Measurements from ENCODE around the gene MAST4.
"Not testable (repeated sequence)": the region's sequence is repeated elsewhere in the genome, so short reads cannot be mapped to it uniquely, and the experiment has no call there.

MAST4 gene

DNA sequence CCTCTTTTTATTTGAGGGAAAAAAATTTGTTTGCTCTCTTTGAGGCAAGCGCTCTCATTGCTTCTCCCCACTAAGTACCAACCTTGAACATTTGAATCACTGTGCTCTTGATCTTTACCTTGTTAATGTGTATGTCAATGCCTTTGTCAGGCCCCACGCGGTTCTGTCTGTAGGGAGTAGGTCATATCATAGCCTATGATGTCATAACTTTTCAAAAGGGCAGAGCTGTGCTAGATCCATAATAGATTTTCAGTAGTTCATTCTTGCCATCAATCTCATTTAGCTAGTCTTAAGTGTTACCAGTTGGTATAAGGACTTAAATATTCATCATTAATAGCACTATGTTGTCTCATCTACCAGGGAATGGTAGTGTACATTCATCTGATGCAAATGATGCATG is 56.6 kb downstream of the MAST4 start:
- DNase-seq = no peak

DNA sequence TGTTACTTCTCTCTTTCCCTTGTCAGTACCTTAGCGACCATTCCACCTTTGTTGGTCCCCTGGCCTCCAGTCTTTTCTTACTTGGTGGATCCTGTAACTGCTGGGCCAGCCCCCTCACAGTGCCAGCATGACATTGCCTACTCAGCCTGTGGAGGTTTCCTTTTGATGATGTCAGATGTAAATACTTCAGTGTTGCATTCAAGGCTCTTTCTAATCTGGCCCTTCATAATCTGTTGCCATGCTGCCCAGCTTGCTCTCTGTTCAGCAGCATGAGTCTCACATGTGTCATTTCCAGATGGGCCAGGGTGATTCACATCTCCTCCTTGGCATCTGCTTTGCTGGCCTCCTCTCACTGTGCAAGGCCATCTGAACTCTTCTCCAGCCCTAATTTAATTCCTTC is 57.1 kb downstream of the MAST4 start:
- no peak for DNase-seq

DNA sequence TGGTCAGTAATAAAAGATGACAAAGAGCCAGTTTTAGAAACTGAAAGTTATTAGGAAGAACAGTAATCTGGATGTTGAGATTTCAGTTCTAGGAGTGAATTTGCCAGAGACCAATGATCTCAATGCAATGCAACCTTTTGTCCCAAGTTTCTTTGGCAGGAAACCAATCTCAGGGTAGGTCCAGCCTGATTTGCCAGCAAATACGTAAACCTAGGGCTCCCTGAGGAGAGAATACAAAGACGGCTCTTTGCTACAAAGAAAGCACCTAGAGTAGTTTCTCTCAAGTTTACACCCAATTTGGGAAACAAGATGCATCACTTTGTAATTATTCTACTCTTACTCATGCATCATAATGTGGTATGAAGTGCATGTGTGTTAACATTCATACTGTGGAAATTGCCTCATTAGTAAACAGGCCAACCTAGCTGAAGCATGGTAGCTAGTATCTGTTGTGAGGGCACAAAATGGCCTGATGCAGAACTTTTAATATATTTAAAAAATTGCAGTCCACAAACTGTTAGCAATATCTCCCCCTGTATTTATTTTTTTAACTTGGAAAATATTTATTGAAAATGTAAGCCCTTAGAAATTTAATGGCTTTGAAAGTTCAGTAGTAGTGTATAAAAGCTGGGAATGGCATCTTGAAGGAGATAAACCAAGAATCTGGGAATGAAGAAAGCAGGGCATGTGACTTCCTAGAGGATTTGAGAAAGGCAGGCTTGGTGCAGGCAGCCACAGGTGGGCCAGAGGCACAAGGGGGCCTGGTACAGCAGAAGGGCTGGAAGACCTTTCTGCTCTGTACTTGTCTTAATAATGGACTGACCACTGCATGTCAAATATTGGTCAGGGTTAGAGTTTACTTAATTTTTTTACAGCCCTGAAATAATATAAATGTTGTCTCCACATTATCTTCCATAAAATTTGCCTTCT is 59.5 kb downstream of the MAST4 start:
- no peak for DNase-seq

DNA sequence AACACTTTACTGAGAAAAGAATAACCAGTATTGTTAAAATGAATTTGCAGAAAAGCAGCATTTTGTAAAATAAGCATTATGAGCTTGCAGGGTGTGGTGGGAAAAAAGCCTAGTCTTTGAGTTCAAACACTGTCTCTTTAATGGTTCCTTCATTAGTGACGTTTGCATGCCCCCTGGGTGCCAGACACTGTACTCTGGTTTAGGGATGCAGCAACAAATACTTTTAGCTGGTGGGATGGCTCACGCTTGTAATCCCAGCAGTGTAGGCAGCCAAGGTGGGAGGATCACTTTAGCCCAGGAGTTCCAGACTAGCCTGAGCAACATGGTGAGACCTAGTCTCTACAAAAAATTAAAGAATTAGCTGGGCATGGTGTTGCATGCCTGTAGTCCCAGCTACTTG is 62.3 kb downstream of the MAST4 start:
- DNase-seq = no peak

DNA sequence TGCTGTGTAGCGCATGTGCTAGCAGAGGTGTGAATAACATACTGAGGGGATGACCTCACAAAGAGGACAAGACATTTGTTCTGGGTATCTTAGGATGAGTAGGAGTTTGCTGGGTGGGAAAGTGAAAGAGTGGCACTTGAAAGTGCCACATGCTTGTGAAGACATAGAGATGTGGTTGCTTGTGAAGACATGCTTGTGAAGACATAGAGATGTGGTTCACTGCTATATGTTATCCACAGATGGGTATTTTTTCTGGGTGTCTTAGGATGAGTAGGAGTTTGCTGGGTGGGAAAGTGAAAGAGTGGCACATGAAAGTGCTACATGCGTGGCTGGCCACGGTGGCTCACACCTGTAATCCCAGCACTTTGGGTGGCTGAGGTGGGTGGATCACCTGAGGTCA is 63.6 kb downstream of the MAST4 start:
- DNase-seq = no peak

DNA sequence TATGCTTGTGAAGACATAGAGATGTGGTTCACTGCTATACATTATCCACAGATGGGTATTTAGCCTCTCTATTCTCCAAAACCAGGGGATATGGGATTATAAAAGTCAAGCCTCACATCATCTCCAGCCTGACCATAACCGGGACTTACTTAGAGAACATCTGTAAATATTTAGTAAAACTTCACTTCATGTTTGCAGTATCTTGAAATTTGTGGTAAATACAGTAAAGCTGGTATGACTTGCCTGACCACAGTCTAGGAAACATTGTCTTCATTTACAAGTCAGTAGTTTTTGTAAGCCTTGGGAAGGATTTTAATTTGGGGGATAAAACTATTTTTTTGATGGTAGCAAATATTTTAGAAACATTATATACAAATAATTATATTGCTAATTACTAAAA is 64.2 kb downstream of the MAST4 start:
- no peak for DNase-seq

DNA sequence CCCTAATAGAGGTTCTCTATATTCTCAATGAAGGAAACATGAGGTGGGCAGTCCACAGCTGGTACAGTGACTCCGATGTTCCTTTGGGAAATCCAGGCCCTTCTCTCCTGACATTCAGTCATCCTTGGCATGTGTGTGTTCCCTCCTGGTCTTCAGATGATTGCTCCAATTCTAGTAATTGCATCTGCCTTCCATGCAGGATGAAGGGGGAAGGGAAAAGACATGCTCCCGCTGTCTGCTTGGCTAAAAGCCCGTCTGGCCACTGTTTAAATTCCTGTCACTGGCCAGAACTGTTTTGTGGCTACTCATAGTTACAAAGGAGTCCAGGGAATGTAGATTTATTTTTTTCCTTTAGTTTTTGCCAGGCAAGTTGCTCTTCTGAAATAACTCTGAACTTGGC is 65.0 kb downstream of the MAST4 start:
- DNase-seq = no peak

DNA sequence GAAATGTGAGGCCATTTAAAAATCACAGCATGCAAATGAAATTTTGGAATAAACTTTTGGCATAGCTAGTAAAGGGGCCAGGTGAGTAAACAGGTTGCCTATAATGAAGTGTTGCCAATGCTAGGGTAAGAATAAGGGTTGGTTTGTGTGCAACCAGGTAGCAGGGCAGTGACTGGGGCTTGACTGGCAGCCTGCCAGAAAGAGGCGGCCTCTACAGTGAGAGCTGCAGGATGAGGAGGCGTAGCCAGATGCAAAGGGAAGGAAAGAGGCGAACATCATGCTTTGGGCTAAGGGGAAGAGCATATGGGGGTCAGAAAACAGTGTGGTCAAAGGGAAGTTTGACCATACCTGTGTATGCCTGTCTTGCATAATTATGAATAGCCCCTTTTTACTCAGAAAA is 70.6 kb downstream of the MAST4 start:
- DNase-seq = no peak

DNA sequence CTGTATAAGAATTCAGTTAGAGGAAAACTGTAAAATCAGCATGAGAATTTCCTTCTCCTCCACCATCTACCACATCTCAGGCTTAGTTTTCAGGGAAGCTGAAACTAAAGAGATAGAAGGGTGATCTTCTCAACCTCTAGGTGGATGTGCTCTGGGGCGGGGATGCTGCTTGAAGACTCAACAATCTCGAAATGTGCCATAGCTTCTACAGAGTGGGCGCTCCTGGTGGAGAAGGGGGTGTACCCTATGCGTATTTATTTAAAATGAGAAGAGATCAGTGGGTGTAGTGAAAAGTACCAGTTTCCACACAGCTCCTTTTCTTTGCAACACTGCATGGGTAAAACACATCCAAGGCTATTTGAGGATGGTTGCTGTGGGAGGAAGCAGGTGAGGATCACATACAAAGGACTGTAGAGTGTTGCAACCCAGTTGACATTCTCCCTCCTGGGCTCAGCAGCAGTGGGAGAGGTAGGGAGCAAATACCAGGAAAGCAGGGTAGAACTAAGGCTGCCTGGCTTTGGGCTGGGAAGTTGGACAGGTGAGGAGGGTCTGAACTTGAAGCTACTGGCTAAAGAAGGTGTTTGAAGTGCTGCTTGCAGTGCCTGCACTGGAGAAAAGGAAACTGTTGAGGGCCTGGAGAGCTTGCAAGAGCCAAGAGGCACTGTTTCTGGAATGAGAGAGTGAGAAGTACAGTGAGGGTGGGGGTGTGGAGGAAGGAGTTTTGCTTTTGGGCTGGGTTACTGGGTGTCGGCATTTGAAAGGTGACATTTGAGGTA is 73.1 kb downstream of the MAST4 start:
- DNase-seq = no peak

DNA sequence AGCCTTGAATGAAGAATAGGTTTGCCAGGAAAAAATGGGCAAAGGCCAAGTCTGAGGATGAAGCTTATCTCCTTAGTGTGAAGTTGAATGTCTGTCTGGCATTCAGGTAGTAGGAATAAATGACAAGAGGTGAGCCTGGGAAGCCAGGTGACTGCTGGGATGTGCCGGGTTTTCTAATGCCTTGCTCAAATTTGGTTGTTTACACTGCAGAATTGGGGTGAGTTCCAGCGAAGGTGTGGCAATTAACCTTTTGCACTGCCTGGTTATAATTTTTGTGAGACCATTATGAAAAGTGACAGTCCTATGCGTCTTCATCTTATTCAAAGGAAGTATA is 73.6 kb downstream of the MAST4 start:
- no peak for DNase-seq

DNA sequence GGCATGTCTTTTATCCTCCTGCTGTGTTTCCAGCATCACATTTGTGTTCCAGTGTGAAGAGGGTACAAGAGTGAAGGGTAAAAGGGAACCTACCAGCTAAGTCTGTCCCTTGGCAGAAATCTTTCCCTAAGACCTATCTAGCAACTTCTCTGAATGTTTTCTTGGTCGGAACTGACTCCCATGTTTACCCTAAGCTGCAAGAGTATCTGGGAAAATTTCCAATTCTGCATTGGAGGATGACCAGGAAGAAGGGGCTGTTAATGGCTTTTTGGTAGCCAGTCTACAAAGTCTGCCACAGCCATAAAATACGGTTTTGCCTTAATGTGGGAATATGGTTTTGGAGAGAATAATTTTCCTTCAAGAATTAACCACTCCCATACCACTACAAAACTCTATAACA is 75.1 kb downstream of the MAST4 start:
- no peak for DNase-seq

DNA sequence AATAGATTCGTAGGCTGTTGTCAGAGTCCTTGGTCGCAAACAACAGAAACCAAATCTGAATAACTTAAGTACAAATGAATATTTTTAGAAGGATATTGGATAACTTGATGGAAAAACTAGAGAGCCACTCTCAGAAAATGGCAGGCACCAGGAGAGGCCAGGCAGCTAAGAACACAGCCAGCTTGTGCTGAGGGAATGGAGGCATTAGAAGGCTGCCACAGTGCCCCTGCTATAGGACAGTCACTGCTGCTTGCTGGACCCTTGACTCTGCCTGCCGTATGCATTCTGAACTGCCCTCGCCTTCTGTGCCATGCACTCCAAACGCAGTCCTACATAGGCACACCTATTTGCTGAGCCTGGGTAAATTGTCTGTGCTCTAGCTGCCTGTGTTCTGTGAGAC is 78.6 kb downstream of the MAST4 start:
- no peak for DNase-seq

DNA sequence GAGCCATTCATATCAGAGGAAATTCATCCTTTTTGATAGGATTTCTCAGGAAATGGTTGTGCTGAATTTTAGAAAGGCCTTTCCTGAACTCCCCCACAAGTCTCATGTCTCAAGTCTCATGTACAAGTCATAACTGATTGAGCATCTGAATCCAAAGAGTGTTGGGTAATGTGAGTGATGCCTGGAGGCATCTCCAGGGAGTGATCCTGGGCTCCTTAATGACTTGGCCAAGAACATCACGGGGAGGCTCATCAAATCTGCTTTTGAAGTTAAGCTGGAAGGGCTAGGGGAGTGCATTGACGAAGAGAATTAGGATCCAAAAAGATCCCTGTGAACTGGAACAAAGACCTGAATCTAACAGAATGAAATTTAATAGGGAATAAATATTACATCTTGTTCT is 79.2 kb downstream of the MAST4 start:
- DNase-seq = no peak

DNA sequence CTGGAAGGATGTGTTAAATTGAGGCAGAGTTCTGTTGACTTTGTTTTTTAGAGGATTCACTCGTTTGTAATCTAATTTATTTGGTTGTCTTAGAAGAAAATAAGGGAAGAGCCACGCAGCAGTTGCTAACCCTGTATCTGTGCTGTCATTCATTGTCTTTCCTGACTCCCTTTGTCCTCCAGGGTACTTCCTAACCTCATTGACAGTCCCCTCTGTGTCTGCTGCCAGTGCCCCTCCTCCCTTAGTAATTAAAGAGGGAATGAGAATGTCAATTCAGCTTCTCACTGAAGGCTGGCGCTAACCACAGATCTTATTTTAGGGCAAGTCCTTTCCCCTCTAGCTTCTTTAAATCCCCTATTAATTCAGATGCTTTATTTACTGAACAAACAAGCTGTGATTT is 84.0 kb downstream of the MAST4 start:
- no peak for DNase-seq

DNA sequence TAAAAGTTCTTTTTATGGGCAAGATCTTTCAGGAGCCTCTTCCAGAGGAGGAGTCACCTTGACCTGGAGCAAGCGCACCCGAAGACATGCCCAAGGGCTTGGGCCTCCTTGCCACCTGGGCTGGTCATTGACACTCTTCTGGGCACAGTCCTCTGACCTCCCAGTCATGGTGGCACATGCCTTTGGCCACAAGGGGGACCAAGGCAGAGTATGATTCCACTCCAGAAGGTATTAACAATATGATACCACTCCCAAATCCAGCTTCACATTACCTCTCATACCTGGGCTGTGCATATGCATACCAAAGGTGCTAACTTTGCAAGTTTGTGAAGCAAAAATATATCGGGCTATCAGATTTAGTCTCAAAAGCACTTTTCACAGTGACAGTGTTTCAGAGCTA is 84.6 kb downstream of the MAST4 start:
- no peak for DNase-seq

DNA sequence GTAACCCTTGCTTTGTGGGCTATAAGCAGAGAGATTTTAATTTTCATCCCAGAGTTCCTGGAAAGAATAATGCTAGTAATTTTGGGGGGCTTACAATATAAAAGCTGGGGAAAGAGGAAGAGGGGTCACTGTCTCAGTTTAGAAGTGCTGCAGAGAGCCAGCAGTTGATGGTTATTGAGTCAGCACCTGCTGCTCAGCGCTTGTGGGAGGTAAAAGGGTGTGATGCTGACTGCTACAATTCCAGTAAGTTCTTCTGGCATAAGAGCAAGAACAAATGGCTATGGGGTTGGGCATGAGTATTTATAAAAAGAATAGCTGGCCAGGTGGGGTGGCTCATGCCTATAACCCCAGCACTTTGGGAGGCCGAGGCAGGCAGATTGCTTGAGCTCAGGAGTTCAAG is 88.5 kb downstream of the MAST4 start:
- no peak for DNase-seq

DNA sequence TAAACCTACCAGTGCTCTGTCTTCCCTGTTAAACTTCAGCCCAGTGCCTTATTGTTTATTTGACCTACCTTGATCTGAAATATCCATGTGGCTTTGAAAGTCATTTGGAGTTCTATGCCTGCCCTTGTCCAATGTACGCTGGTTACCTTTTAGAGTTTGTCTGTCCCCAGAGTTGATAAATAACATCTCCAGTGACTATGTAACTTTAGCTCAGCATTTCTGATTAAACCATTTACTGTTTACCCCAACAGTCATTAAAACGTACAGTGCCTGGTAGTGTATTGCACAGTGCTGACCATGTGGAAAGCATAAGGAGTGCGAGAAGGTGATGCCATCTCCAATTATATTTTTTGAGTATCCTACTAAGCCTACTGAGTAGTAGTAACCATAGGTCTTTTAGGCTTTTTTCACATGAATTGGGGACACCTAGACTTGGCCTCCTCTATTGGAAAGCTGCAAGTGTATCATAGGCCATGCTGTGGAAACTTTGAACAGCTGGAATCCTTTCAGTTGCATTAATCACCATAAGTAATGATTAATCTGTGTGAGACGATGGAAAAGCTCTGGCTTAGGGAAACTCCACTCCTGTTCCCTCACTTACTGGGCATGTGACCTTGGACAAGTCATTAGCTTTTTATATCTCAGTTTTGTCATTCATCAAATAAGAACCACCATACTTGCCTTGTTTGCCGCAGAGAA is 93.5 kb downstream of the MAST4 start:
- no peak for DNase-seq

DNA sequence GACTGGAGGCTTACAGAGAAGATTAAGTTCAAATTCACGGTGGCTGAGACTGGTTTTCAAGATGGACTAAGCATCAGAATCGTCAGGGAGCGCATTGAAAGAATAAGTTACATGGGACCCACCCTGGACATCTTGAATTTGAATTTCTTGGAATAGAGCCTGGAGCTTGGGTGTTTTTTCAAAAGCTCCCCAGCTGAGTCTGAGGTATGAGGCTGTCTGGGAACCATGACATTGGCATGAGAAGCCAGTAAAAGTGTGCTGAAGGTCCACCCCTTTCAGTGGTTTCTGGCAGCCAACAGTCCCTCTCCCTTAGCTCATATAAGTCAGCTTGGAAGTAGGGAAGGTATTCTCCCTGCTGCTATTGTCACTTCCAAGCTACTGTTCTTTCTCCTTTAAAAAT is 97.8 kb downstream of the MAST4 start:
- DNase-seq = no peak

DNA sequence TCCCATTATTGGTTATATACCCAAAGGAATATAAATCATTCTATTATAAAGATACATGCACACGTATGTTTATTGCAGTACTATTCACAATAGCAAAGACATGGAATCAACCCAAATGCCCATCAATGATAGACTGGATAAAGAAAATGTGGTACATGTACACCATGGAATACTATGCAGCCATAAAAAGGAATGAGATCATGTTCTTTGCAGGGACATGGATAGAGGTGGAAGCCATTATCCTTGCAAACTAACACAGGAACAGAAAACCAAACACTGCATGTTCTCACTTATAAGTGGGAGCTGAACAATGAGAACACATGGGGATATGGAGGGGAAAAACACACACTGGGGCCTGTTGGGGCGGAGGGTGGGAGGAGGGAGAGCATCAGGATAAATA is 99.6 kb downstream of the MAST4 start:
- DNase-seq = not testable (repeated sequence)

DNA sequence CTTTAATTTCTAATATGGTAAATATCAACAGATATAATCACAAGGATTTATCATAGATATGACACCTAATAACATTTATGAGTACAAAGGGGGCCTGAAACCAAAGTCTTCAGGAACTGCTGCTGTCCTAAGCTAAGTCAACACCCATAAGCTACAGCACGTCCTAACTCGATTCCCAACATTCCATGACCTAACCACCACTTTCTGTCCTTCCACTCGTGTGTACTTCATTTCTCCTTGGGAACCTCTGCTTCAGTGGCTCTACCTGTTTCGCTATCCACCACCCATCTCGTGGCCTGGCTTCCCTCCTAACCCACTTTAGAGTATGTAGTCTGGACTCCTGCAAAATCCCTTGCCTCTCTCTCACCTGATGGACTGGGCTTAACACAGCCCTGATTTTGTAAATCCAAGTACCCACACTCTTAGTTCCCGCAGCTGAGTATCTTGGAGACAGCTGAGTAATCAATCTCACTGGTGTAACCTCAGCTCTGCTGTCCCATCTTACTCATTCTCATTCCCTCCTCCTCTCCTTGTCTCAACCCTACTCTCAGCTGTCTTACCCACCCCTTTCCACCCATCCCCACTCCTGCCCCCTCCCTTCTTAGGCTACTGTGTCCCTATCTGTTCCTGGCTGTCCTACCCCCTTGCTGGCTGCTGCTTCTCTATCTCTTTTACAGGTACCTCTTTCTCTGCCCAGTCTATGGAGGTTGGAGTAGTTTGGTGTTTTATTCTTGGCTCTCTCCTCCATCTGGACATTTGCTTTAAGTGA is 101.8 kb downstream of the MAST4 start:
- no peak for DNase-seq

DNA sequence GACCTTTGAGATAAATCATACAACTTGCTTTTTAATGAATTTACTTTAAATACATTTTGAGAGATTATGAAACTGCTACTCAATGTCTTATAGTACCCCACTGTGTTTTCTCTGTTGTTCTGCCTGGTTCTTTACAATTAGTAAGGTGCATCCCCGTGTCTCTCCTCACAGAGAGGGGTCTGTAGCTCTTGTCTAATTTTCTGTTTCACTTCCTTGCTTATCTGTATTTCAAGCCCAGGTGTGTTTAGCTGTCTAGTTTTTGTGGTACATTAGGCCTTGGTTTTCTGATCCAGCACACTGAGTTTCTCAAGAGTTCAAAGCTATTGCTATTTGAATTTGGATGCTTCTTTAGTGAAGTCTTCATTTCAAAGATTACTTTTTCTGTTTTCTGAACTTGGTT is 105.1 kb downstream of the MAST4 start:
- DNase-seq = no peak

DNA sequence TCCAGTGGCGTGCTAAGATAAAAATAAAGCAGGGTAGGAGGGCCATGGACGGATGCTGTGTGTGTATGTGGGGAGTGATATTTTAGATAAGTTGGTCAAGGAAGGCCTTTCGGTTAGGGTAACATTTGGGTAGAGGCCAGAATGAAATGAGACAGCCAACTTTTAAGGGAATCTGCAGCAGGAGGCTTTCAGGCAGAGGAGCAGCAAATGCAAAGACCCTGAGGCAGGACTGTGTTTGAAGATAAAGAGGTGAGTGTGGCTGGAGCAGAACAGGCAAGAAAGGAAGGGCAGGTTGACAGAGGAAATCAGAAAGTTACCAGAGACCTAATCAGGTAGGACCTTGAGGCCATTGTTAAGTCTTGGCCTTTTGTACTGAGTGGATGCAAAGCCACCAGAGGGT is 106.2 kb downstream of the MAST4 start:
- no peak for DNase-seq

DNA sequence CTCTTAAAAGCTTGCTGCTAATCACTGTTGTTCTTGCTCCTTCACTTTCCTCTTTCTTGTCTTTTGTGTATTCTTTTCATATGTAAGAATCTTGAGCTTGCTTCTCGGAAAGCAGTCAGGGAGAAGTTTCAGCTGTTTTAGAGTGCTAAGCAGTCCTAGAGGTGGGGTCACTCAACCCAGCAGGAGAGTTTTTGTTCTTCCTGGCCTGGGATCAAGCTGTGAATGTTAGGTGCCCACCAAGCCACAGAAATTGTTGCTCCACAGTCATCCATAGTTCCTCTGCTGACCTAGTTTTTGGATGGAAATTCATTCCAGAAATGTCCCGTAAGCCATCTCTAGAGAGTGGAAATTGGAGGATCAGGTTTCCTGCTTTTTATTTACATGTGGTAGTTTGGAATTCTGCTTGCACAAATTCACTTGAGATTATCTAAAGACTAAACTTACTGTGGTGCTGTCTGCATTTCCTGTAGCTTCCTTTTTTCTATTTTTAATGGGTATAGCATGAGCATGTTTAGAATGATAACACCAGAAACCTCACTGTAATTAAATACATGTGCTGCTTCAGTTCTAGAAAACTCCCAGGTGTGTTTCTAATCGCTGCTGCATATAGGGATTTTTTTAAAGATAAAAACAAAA is 108.7 kb downstream of the MAST4 start:
- DNase-seq = no peak
